C4-2B (cell line): Measurements from ENCODE around the gene LTBP1.

Experiments
- ZFX ChIP-seq: fragments of 450-650 bp; IDR thresholded peaks from 2 replicates; pipeline ENCODE4 v1.6.1; 2017
- TF ChIP-seq, protein P1 (sequence below): fragments of 450-650 bp; conservative IDR thresholded peaks from 2 replicates; pipeline ENCODE4 v1.5.1; 2017; ENCODE audit warnings: mild to moderate bottlenecking

GRCh38 chr2:33077844-33078243 is 131.1 kb downstream of the LTBP1 start:
- TF ChIP-seq, protein P1, sequence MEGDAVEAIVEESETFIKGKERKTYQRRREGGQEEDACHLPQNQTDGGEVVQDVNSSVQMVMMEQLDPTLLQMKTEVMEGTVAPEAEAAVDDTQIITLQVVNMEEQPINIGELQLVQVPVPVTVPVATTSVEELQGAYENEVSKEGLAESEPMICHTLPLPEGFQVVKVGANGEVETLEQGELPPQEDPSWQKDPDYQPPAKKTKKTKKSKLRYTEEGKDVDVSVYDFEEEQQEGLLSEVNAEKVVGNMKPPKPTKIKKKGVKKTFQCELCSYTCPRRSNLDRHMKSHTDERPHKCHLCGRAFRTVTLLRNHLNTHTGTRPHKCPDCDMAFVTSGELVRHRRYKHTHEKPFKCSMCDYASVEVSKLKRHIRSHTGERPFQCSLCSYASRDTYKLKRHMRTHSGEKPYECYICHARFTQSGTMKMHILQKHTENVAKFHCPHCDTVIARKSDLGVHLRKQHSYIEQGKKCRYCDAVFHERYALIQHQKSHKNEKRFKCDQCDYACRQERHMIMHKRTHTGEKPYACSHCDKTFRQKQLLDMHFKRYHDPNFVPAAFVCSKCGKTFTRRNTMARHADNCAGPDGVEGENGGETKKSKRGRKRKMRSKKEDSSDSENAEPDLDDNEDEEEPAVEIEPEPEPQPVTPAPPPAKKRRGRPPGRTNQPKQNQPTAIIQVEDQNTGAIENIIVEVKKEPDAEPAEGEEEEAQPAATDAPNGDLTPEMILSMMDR, result no peak
- TF ChIP-seq ZFX, result no peak
